HEK293 (cell line): ENCODE data around the gene WASHC1.
A peak's percentile ranks its signal among the peaks of the same experiment; 100 is the strongest.
"Not testable (repeated sequence)": the region's sequence is repeated elsewhere in the genome, so short reads cannot be mapped to it uniquely, and the experiment has no call there.

Experiments used
- CTCF ChIA-PET: fragments of 350-600 bp; formaldehyde crosslinking; extraction: SDS; loops from one replicate; lab custom pipeline; 2021; ENCODE audit warnings: antibody characterized with exemption; lab: Yijun Ruan, JAX
- POLR2A ChIA-PET: fragments of 300-600 bp; formaldehyde crosslinking; extraction: SDS; loops from one replicate; lab custom pipeline; 2020; ENCODE audit warnings: antibody characterized with exemption, inconsistent platforms; lab: Yijun Ruan, JAX
- H3K27ac ChIP-seq: fragments of 200-500 bp; sonication (Bioruptor generic); 2 replicates; pipeline ENCODE4 v1.5.1; 2014; ENCODE audit warnings: low read depth, low read length, control low read depth, inconsistent platforms; ENCODE audit errors: extremely low read depth
- H3K36me3 ChIP-seq, 2 experiments: fragments of 200-500 bp in 1 of 2; sonication (Bioruptor generic) in 1 of 2; 1 replicate in 1 of 2; 2 replicates in 1 of 2; pipeline ENCODE4 v1.5.1; 2014 to 2017; ENCODE audit warnings: inconsistent platforms in 2 of 2, low read length in 2 of 2; ENCODE audit not compliant: control insufficient read depth in 2 of 2, insufficient read depth in 1 of 2
- H3K4me1 ChIP-seq: fragments of 200-500 bp; sonication (Bioruptor generic); 2 replicates; pipeline ENCODE4 v1.5.1; 2014; ENCODE audit warnings: mild to moderate bottlenecking, low read length, inconsistent platforms; ENCODE audit not compliant: control insufficient read depth, insufficient read depth
- H3K4me3 ChIP-seq: 2 replicates; pipeline ENCODE4 v1.5.1; 2011; ENCODE audit warnings: low read depth, mild to moderate bottlenecking, control low read depth, low read length, moderate library complexity
- H3K9me3 ChIP-seq: fragments of 200-500 bp; sonication (Bioruptor generic); 2 replicates; pipeline ENCODE4 v1.5.1; 2014; ENCODE audit warnings: low read depth, low read length, inconsistent platforms; ENCODE audit not compliant: control insufficient read depth, insufficient read depth
- CTCF ChIP-seq: fragments of 450-650 bp; formaldehyde crosslinking; IDR thresholded peaks from 2 replicates; pipeline ENCODE4 v1.5.1; 2016; ENCODE audit warnings: missing biosample characterization, missing genetic modification characterization
- ZBTB26 ChIP-seq: fragments of 450-650 bp; formaldehyde crosslinking; optimal IDR thresholded peaks from 2 replicates; pipeline ENCODE3; 2016; ENCODE audit warnings: missing biosample characterization, mild to moderate bottlenecking, missing genetic modification characterization
- ZIC2 ChIP-seq: fragments of 450-650 bp; formaldehyde crosslinking; IDR thresholded peaks from 2 replicates; pipeline ENCODE4 v1.5.1; 2016; ENCODE audit warnings: missing biosample characterization, missing genetic modification characterization
- ZNF654 ChIP-seq: fragments of 450-650 bp; formaldehyde crosslinking; IDR thresholded peaks from 2 replicates; pipeline ENCODE4 v1.5.1; 2016; ENCODE audit warnings: low read depth, missing biosample characterization, missing genetic modification characterization
- ZNF660 ChIP-seq: fragments of 450-650 bp; IDR thresholded peaks from 2 replicates; pipeline ENCODE4 v1.5.1; 2018; ENCODE audit warnings: missing biosample characterization, mild to moderate bottlenecking, missing genetic modification characterization

The WASHC1 gene

DNA sequence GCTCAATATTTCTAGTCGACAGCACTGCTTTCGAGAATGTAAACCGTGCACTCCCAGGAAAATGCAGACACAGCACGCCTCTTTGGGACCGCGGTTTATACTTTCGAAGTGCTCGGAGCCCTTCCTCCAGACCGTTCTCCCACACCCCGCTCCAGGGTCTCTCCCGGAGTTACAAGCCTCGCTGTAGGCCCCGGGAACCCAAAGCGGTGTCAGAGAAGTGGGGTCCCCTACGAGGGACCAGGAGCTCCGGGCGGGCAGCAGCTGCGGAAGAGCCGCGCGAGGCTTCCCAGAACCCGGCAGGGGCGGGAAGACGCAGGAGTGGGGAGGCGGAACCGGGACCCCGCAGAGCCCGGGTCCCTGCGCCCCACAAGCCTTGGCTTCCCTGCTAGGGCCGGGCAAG lies 481 bp downstream of the WASHC1 start:
- H3K4me3 ChIP-seq, result peak overlapping the region; percentile 38
- POLR2A ChIA-PET, H3K36me3 ChIP-seq, CTCF ChIA-PET, H3K27ac ChIP-seq, H3K4me1 ChIP-seq, H3K9me3 ChIP-seq: not testable (repeated sequence)

DNA sequence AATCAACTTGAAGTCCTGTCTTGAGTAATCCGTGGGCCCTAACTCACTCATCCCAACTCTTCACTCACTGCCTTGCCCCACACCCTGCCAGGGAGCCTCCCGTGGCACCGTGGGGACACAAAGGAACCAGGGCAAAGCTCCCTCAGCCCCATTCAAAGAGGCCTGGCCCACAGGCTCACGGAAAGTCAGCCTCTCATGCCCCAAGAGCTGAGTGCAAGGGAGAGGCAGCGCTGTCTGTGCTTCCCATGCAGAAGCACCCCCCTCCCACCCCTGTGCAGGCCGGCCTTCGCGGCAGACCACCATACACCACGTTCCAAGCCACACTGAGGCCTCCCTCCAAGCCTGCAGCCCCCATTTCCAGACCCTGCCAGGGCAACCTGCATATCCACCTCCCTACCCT lies 7.6 kb downstream of the WASHC1 start:
- H3K27ac ChIP-seq, H3K36me3 ChIP-seq, CTCF ChIA-PET, H3K9me3 ChIP-seq, H3K4me3 ChIP-seq, H3K4me1 ChIP-seq, POLR2A ChIA-PET: not testable (repeated sequence)

DNA sequence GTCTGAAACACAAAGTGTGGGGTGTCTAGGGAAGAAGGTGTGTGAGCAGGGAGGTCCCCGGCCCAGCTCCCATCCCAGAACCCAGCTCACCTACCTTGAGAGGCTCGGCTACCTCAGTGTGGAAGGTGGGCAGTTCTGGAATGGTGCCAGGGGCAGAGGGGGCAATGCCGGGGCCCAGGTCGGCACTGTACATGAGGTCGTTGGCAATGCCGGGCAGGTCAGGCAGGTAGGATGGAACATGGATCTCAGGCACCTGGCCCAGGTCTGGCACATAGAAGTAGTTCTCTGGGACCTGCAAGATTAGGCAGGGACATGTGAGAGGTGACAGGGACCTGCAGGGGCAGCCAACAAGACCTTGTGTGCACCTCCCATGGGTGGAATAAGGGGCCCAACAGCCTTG lies 12.4 kb downstream of the WASHC1 start:
- H3K4me1 ChIP-seq, H3K27ac ChIP-seq, H3K36me3 ChIP-seq, POLR2A ChIA-PET, H3K4me3 ChIP-seq, H3K9me3 ChIP-seq, CTCF ChIA-PET: not testable (repeated sequence)

DNA sequence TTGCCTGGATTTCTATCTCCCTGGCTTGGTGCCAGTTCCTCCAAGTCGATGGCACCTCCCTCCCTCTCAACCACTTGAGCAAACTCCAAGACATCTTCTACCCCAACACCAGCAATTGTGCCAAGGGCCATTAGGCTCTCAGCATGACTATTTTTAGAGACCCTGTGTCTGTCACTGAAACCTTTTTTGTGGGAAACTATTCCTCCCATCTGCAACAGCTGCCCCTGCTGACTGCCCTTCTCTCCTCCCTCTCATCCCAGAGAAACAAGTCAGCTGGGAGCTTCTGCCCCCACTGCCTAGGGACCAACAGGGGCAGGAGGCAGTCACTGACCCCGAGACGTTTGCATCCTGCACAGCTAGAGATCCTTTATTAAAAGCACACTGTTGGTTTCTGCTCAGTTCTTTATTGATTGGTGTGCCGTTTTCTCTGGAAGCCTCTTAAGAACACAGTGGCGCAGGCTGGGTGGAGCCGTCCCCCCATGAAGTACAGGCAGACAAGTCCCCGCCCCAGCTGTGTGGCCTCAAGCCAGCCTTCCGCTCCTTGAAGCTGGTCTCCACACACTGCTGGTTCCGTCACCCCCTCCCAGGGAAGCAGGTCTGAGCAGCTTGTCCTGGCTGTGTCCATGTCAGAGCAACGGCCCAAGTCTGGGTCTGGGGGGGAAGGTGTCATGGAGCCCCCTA lies 15.0 kb downstream of the WASHC1 start:
- POLR2A ChIA-PET, result not testable (repeated sequence)
- TF ChIP-seq ZIC2 (tag by site-specific recombination), result peak; percentile 52

GRCh38 chr9:11206-11605 lies 18.1 kb downstream of the WASHC1 start:
- CTCF ChIA-PET, POLR2A ChIA-PET, H3K4me1 ChIP-seq: not testable (repeated sequence)

More for the DNA sequence above, 15.0 kb downstream of the WASHC1 start:
- H3K36me3 ChIP-seq, H3K27ac ChIP-seq, CTCF ChIA-PET, H3K9me3 ChIP-seq, H3K4me3 ChIP-seq, H3K4me1 ChIP-seq: not testable (repeated sequence)

GRCh38 chr9:10653-11053 lies 18.6 kb downstream of the WASHC1 start:
- H3K9me3 ChIP-seq, H3K4me3 ChIP-seq, POLR2A ChIA-PET, H3K27ac ChIP-seq, H3K4me1 ChIP-seq, H3K36me3 ChIP-seq, CTCF ChIA-PET: not testable (repeated sequence)

More at GRCh38 chr9:11206-11605, 18.1 kb downstream of the WASHC1 start:
- not testable (repeated sequence) for H3K4me3 ChIP-seq, H3K36me3 ChIP-seq, H3K9me3 ChIP-seq, H3K27ac ChIP-seq
- peak; percentile 23 for TF ChIP-seq ZNF654
- peak; percentile 24 for TF ChIP-seq ZBTB26 (tag by site-specific recombination)
- TF ChIP-seq CTCF, result 0 out of 2 replicates have a peak, but pooled peaks have one; percentile 17
- TF ChIP-seq ZNF660 (tag by site-specific recombination), result peak; percentile 93

DNA sequence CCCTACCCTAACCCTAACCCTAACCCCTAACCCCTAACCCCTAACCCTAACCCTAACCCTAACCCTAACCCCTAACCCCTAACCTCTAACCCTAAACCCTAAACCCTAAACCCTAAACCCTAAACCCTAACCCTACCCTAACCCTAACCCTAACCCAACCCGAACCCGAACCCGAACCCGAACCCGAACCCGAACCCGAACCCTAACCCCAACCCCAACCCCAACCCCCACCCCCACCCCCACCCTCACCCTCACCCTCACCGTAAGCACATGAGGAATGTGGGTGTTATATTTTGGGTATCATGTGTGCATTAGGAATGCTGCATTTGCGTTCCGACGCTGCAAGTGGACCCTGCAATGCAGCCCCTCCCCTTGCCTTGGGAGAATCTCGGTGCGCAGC lies 19.0 kb downstream of the WASHC1 start:
- H3K27ac ChIP-seq, CTCF ChIA-PET, POLR2A ChIA-PET, H3K4me1 ChIP-seq, H3K36me3 ChIP-seq, H3K4me3 ChIP-seq, H3K9me3 ChIP-seq: not testable (repeated sequence)
